ENCODE results near the gene OXGR1. TPM values are rescaled to one million over a fixed set of nuclear protein-coding genes. Genes with fewer than 3 reads are reported as not detected.
"Not testable (repeated sequence)": the region's sequence is repeated elsewhere in the genome, so short reads cannot be mapped to it uniquely, and the experiment has no call there.

The OXGR1 gene
- total RNA-seq = not detected in 2 replicates
- polyA plus RNA-seq (2012) = not detected

DNA sequence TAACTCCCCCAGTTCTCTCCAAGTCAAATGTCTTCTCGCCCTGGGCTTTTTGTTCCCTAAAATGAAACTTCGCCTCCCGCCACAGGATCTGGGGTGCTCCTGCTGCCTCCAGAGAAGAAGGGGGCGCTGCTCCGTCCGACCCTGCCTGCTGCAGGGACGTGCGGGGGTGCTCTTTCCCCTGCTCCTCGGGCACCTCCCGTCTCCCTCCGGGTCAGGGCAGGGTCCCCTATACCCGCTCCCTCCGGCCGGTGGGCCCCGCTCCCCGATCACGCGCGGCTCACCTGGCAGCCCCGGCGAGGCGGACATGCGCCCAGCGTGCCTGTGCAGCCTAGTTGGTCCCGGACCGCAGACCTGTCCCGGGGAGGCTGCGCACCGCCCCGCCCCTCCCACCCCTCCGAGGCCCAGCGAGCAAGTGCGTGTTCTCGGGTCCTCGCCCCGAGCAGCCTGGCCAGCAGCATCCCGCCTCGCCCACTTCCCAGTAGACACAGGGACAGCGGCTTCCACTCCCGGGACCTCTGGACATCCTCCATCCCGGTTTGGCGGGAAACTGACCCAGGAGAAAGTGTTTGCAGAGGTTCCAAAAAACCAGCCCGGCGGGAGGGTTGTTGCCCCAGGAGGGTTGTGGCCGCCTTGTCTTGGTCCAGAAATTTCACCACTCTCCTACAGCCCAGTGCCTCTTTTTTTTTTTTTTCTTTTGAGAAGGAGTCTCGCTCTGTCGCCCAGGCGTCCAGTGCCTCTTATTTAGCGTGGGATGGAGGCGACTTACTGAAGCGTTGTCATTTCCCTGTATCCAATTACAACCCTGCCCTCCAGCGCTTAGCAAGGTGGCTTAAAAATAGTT lies at the start of gene OXGR1:
TSS of gene OXGR1 (minus strand) at position 460 of the 841 bp plus-strand sequence. CDS start 6,717 bp downstream, outside the sequence.
- DNase-seq (ENCODE audit: low read depth) = no peak

DNA sequence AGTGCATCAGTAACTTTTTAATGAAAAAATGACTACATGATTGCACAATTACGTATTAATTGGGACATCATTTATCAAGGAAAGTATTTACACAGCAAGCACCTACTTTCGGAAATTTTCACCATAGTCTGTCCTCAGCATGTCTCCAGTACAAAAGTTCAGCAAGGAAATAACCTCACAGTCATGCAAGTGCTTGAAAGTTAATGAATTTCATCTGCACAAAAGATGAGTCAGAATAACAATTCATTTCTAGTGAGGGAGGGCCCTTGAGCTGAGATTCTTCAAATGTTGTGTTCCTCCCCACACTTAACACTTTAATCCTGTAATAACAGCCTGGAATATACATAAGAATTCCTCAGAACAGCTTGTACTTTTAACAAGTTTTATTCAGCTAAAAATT lies 49.0 kb upstream of the OXGR1 start:
- peak; percentile 2 for DNase-seq (ENCODE audit: low read depth)

DNA sequence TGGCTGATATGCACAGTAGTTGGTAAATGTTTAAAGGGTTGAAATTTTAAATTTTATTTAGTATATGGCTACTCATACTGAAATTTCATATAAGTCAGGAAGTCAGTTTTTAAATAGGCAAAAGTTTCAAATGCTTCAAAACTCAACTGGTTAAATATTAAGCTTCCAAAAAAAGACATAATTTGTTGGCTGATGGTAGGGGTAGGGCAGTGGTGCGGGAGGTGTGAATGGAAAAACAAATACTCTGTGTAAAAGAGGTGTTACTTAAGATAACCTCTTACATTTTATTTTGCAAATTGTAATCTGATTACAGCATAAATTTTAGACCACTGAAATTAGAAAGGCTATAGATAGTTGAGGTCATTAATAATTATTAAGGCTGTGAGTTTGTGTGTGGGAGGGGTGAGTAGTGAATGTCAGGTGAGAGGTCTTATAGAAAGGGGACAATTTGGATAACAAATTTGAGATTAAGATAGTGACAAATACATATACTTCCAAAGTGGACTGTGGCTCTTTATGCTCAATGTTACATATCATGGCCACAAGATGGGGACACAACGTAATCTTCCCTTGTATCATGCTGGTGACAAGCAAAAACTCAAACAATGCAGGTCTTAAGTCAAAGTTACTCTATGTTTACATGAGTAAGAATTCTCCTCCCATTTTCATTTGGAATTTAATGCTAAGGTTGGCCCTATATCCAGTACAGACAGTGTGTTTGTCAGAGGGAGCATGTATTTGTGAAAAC lies 36.6 kb upstream of the OXGR1 start:
- DNase-seq (ENCODE audit: low read depth) = peak; percentile 19

DNA sequence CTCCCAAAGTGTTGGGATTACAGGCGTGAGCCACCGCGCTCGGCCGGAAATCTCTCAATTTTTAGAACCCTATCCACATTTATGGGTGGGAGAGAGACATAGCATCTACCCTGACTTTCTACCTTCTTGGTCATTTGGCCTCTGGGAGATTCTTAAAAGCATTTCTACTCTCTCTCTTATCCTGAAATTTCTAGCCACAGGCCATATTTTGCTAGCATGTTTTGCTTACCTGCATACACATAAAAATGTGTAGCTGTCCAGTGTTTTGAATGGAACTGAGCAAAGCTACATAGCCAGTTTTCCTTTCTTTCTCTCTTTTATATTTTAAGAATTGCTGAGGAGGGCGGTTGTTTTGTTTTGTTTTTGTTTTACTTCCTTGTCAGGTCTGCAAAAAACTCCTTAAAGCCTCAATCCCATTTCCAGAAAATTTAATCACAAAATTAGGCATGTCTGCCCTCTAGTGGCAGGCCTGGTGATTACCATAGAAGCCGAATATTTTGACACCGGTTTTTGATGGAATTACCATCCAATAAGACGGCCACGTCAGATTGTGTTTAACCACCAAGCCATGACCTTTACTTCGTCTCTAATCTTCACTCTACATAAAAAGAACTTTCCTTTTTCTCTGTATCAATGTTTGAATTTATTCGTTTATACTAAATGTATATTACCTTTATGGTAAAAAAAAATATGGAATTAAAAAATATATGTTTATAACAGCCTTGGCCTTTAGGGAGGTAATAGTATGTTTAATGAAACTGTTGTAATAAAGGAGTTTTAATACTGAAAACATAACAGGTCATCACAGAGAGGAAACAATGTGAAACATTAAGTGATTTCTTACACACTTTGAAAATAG lies 34.4 kb upstream of the OXGR1 start:
- DNase-seq (ENCODE audit: low read depth) = peak; percentile 71

DNA sequence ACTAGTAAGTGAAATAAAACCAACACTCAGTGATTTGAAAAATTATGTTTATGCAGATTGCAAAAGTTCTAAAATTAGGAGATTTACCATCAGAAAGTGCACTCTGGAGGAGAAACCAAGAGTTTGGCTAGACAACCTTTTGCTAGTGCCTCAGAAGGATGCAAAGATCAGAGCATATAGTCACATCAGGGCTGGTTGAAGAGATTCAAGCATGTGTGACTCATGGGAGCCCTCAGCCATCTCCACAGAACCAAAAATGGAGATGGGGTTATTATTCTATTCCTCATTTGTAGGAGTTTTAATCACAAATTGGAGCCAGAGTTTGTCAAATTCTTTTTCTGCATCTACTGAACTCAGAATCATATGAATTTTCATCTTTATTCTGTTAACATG lies 32.9 kb upstream of the OXGR1 start:
- no peak for DNase-seq (ENCODE audit: low read depth)

DNA sequence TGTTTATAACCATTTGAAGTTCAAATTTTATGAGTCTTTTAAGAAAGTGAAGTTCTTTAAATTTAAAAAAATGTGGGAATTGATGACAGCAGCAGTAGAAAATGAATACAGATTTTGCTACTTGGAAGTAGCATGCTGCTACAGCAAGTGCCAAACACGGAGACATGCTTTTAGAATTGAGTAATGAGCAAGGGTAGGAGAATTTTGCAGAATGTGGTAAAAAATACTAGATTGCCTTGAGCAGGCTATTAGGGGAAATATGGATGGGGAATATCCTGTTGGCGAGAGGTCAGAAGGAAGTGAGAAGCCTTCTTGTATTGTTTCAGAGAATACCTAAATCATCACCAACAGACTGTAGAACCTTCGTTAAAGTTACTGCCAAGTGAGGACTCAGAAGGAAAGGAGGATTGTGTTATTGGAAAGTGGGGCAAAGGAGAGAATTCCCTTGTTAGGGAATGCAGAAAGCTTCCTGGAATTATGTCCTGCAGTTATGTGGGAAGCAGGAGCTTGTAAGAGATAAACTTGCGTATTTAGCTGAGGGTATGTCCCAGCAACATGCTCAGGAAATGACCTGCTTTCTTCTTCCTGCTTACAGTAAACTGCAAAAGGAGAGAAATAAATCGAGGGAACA lies 32.4 kb upstream of the OXGR1 start:
- DNase-seq (ENCODE audit: low read depth) = no peak

DNA sequence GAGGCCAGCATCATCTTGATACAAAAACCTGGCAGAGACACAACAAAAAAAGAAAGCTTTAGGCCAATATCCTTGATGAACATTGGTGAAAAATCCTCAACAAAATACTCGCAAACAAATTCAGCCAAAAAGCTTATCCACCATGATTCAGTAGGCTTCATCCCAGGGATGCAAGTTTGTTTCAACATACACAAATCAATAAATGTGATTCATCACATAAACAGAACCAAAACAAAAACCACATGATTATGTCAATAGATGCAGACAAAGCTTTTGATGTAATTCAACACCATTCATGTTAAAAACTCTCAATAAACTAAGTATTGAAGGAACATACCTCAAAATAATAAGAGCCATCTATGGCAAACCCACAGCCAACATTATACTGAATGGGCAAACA lies 29.5 kb upstream of the OXGR1 start:
- not testable (repeated sequence) for DNase-seq (ENCODE audit: low read depth)

DNA sequence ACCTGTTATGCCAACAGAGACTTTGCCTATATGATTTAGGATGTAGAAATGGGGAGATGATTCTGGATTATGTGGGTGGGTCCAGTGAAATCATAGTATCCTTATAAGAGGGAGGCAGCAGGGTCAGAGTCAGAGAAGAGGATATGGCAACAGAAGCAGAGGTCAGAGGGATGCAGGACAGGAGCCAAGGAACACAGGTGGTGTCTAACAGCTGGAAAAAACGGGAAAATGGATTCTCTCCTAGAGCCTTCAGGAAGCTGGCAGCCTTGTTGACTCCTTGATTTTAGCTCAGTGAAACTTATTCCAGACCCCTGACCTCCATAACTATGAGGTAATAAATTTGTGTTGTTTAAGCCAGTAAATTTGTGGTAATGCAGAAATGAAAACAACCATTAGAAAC lies 28.8 kb upstream of the OXGR1 start:
- DNase-seq (ENCODE audit: low read depth) = no peak

DNA sequence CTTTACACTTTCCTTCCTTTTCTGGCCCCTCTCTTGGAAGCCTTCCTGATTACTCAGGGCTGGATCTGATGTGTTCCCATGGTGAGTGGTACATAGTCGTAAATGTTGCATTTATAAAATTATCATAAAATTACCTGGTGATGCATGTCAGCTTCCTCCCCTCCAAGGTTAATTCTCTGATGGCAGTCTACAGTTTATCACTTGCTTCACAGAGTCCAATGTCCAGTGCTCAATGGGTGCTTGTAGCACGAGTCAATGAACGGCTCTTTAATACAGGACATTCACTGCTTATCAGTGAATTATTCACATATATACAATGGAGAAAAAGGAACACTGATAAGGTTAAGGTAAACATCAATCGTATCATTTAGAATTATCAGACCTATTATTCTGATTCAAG lies 27.0 kb upstream of the OXGR1 start:
- no peak for DNase-seq (ENCODE audit: low read depth)

DNA sequence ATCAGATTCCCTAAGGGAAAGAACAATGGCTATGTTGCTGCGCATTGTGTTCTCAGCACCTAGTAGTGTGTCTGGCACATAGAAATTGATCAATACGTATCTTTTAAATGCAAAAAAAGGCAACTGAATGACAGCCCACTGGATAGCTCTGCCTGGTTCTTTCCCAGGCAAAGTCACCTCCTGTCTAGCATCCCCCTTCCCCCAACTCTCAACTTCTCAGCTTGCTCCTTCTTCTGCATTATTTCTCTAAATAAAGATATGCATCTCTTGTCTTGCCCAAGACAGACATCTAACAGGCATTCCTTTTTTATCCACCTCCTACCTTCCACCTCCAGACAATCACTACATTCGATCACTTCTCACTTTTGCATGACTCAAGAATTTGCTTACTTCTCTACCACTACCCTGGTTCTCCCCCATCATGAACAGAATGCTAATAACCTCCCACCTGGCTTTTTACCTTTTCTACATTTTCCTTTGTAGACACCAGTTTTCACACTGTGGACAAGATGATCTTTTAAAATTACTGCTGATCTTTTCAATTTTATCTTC lies 26.5 kb upstream of the OXGR1 start:
- DNase-seq (ENCODE audit: low read depth) = no peak

DNA sequence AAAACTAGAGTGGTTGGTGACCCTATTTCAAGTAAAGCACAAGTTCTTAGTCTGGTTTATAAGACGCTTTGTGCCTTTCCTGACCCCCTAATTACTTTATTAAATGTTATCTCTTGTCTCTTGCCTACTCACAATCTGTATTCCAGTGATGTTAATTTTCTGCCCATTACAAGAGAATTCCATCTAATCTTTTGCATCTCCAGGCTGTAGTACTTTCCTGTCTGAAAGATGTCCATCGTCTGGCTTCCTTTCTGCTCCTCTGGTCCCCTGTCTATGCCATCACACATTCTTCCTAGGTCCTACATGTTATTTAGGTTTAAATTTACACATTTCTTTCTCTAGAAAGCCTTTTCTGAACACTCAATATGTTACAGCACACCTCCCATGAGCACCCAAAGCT lies 25.9 kb upstream of the OXGR1 start:
- no peak for DNase-seq (ENCODE audit: low read depth)

DNA sequence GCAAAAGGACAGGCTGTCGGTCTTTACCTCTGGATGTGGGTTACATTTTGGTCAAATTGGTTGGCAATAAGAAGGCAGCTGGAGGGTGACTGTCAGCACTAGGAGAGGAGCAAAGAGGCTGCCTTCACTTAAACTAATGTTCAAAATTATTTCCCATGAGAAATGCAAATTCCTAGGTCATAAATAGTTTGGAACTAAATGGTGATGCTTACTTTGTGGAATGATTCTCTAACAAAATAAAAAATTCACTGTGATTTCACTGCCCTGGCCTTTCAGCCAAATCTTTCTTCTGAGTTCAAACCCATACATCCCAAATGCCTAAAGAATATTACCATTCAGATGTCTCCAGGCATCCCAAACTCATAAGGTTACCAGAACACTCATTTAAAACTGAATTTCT lies 25.0 kb upstream of the OXGR1 start:
- DNase-seq (ENCODE audit: low read depth) = no peak

DNA sequence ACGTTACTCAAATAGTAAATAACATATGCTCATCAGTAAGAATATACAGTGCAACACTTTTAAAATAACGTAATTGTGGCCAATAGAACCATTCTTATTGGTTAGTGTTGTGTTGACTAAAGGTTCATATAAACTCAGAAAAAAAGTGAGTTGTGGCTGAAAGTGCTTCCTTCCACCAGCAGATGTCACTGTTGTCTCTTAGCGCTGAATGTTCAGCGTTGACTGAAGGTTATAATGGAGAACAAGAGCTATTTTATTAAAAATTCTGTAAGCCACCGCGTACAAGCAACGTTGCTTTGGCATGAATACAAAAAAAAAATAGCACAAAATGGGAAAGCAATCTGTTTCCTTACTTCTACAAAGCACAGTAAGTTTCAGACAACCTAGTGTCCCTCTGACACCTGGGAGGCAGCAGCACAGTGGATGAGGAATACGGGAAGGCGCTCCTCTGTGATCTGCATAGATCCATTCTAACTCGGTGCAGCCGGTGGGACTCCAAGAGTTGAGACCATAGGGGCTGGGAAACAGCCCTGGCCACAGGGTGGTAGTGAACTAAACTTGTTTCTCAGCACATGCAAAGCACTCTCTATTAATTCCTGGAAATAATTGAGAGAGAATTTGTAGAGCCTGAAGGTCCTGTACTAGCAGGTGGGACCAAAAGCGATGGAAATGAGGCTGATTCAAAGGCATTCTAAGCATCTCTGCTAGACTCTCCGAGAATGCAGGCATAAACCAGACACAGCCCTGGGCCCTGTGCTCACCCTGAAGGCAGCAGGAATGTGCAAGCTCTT lies 23.9 kb upstream of the OXGR1 start:
- peak; percentile 70 for DNase-seq (ENCODE audit: low read depth)

DNA sequence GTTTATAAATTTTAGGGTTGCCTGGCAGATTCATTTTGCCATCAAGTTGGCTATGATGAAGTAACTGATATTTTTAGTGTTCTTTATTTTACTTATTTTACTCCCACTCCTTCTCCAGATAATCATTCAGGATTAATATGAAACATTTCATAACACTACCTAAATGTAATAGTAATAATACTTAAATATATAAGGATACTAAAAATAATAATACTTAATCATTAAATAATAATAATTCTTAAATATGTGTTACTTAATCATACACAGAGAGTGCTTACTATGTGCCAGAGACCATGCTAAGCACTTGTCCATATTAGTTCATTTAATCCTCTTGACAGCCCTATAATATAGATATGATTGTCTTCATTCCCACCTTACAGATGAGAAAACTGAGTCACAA lies 23.0 kb upstream of the OXGR1 start:
- no peak for DNase-seq (ENCODE audit: low read depth)

DNA sequence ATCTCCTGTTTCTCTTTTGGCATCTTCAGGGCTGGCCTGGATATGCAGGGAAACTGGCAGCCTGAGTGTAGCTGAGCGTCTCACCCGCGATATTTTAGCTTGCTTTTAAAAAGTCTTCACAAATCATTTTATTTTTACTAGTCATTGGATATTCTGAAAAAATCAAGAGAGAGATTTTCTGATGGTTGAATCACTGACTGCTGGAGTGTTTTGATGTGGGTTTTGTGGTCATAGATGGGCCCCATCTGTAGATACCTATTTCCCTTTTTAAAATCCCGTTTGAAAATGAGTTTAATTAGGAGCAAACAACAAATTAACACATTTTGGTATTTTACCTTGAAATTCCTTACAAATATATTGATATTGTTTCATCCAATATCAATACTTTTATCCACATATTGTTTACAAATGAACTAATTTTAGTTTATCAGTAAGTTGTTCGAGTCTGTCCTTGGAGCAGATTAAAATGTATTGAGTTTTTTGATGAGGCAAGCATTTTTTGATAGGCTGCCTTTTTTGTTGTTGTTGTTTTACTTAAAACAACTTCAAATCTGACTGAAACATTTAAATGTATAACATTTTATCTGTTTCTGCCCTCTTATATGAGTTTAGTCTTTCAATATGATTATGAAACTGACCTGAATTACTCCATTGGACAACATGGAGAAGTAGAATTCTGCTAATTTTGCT lies 21.5 kb upstream of the OXGR1 start:
- no peak for DNase-seq (ENCODE audit: low read depth)

DNA sequence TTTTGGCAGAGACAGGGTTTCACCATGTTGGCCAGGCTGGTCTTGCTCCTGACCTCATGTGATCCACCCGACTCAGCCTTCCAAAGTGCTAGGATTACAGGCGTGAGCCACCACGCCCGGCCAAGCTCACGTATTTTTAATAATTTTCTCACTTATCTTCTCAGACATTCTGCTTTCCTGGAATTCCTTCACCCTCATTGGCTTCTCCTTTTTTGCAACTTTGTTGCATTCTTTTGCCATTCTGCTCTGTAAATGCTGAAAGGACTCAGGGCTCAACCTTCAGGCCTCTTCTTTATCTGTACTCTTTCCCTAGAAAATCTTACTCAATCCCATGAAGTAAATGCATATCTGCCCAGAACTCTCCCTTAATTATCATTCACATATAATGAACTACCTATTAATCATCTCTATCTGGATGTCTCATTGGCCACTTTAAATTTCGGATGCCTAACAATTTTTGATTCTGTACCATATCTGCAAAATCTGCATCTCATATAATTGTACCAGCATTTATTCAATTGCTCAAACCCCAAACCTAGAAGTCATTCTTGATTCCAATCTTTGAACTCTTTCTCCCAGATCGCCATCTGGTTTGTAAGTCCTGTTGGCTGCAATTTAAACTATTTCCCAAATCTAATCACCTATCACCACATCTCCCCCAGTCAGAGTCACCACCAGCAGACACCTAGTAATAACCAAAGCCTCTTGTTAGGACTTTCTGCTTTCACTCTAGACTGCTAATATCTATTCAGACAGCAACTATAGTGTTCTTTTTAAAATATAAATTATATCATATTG lies 18.2 kb upstream of the OXGR1 start:
- no peak for DNase-seq (ENCODE audit: low read depth)

DNA sequence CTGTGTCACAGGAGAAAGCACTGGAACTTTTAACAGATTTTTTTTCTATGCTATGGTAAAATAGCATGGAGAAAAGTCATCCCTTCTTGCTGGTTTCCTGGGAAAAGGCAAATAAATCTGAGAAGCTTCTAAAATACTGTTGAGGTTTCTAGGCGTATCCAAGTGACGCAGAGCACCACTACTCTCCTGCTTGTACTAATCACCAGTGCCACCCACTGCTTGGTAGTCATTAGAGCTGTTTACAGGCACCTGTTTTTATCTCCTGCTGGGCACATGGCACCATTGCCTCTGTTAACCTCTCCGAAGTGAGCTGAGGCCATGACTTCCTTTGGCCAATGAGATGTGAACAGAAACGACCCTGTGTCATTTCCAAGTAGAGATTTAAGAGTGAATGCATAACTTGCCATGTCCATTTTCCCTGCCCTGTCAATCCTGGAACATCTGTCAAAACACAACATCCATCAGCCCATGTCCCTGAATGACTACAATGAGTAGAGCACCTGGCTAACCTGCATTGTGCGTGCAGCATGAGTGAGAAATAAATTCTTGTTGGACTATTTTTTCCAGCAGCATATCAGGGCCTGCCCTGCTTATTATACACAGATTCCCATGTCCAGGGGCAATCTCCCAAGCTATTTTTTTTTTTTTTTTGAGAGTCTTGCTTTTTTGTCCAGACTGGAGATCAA lies 17.3 kb upstream of the OXGR1 start:
- DNase-seq (ENCODE audit: low read depth) = no peak

DNA sequence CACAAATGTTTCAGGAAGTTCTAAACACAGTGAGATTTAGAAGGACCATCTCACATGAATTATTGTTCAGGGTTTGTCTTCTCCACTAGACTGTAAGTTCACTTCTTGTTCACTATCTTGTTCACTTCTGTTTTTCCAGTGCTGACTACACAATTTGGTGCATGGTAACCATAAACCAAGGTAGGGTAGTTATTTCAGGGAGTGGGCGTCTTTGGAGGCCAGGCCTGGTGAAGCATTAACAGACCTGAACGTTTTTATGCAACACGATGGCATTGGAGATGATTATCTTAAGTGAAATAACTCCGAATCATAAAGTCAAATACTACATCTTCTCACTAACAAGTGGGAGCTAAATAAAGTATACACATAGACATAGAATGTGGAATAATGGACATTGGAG lies 14.4 kb upstream of the OXGR1 start:
- DNase-seq (ENCODE audit: low read depth) = no peak
